Liver (tissue), 9 donors: Measurements from ENCODE around the gene CIB4. TPM values are rescaled to one million over a fixed set of nuclear protein-coding genes. Genes with fewer than 3 reads are reported as not detected.

Experiments
- DNase-seq: peaks from one replicate; pipeline ENCODE4 v3.0.0-alpha.2; 2017; ENCODE audit warnings: low spot score
- H3K27ac ChIP-seq, 2 donors: one replicate each; pipeline ENCODE4 v1.7.0; 2013; ENCODE audit warnings: inconsistent platforms in 2 of 2, low read length in 2 of 2, control low read depth in 1 of 2, low read depth in 1 of 2, mild to moderate bottlenecking in 1 of 2
- H3K27me3 ChIP-seq, 4 donors: one replicate each; pipeline versions ENCODE4 v1.6.1 to v1.7.0; 2013; ENCODE audit warnings: low read length in 3 of 4, inconsistent platforms in 1 of 4, mild to moderate bottlenecking in 1 of 4, moderate library complexity in 1 of 4; ENCODE audit not compliant: control insufficient read depth in 4 of 4, insufficient read depth in 4 of 4
- H3K36me3 ChIP-seq, 4 donors: one replicate each; pipeline versions ENCODE4 v1.6.1 to v1.7.0; 2013; ENCODE audit warnings: low read length in 3 of 4, mild to moderate bottlenecking in 3 of 4, low read depth in 1 of 4, moderate library complexity in 1 of 4; ENCODE audit not compliant: control insufficient read depth in 4 of 4, insufficient read depth in 3 of 4
- H3K4me1 ChIP-seq, 4 donors: one replicate each; pipeline versions ENCODE4 v1.6.1 to v1.7.0; 2013; ENCODE audit warnings: low read length in 3 of 4, mild to moderate bottlenecking in 3 of 4, moderate library complexity in 1 of 4; ENCODE audit not compliant: control insufficient read depth in 4 of 4, insufficient read depth in 4 of 4
- H3K4me3 ChIP-seq, 3 donors: one replicate each; pipeline versions ENCODE4 v1.6.1 to v1.7.0; 2013; ENCODE audit warnings: low read length in 3 of 3, control low read depth in 1 of 3, low read depth in 1 of 3, mild to moderate bottlenecking in 1 of 3
- H3K9ac ChIP-seq, 2 donors: one replicate each; pipeline ENCODE4 v1.7.0; 2013; ENCODE audit warnings: low read length in 2 of 2, mild to moderate bottlenecking in 2 of 2, moderate library complexity in 2 of 2, control low read depth in 1 of 2, low read depth in 1 of 2
- H3K9me3 ChIP-seq, 4 donors: one replicate each; pipeline versions ENCODE4 v1.6.1 to v1.7.0; 2013; ENCODE audit warnings: low read length in 3 of 4; ENCODE audit not compliant: control insufficient read depth in 4 of 4
- EGR1 ChIP-seq, 2 donors: IDR thresholded peaks; 2 replicates each; pipeline ENCODE4 v1.6.1; 2016 to 2018; ENCODE audit warnings: antibody characterized with exemption in 2 of 2, low read depth in 2 of 2
- FOXA1 ChIP-seq: IDR thresholded peaks from 2 replicates; pipeline ENCODE4 v1.6.1; 2016; ENCODE audit warnings: antibody characterized with exemption
- GABPA ChIP-seq, 2 donors: IDR thresholded peaks in 1 of 2; conservative IDR thresholded peaks in 1 of 2; 2 replicates each; pipeline ENCODE4 v1.6.1; 2016; ENCODE audit warnings: antibody characterized with exemption in 2 of 2, mild to moderate bottlenecking in 1 of 2, moderate library complexity in 1 of 2
- HNF4A ChIP-seq, 2 donors: conservative IDR thresholded peaks; 2 replicates each; pipeline ENCODE4 v1.6.1; 2016; ENCODE audit warnings: antibody characterized with exemption in 2 of 2, mild to moderate bottlenecking in 2 of 2
- MAX ChIP-seq: IDR thresholded peaks from 2 replicates; pipeline ENCODE4 v1.6.1; 2016; ENCODE audit warnings: antibody characterized with exemption
- NR2F2 ChIP-seq: IDR thresholded peaks from 2 replicates; pipeline ENCODE4 v1.6.1; 2016; ENCODE audit warnings: antibody characterized with exemption
- REST ChIP-seq: IDR thresholded peaks from 2 replicates; pipeline ENCODE4 v1.6.1; 2016; ENCODE audit warnings: antibody characterized with exemption, mild to moderate bottlenecking
- RXRA ChIP-seq, 2 donors: IDR thresholded peaks; 2 replicates each; pipeline ENCODE4 v1.6.1; 2017 to 2018; ENCODE audit warnings: antibody characterized with exemption in 2 of 2, mild to moderate bottlenecking in 1 of 2
- TAF1 ChIP-seq: conservative IDR thresholded peaks from 2 replicates; pipeline ENCODE4 v1.6.1; 2016; ENCODE audit warnings: antibody characterized with exemption, mild to moderate bottlenecking
- WGBS: extraction: QIAGEN DNeasy Blood & Tissue Kit; methylation state at CpG from one replicate; pipeline ENCODE4 v1.1.7; 2013; 5-methylcytosine and 5-hydroxymethylcytosine counted together
- polyA plus RNA-seq, 2 donors: library from polyadenylated mRNA; stranded (reverse) in 1 of 2; unstranded in 1 of 2; fragments of 200-250 nt in 1 of 2; fragments of >200 nt in 1 of 2; fragmentation: Nextera tagmentation in 1 of 2; extraction: Ambion mirVana in 1 of 2; gene quantifications; one replicate each; pipeline versions ENCODE4 v1.2.1 to v1.2.3, GENCODE V29; 2013 to 2015
- total RNA-seq, 2 donors: library from RNA; depleted of rRNA; stranded (reverse); fragments of >200 nt; gene quantifications; one replicate each; pipeline ENCODE4 v1.2.3, GENCODE V29; 2014
- TF ChIP-seq, protein P1 (sequence below): fragments of 150-350 bp; IDR thresholded peaks from 2 replicates; pipeline ENCODE4 v1.5.1; 2017; ENCODE audit warnings: improper control_type of control experiment, low read depth, low read length; ENCODE audit not compliant: missing input control
- donor health status: healthy.
- donor health status: healthy.
- donor health status: healthy.
- donor health status: healthy.
- donor health status: healthy.

Gene CIB4
- total and polyA plus RNA-seq, 4 donors: not detected

DNA sequence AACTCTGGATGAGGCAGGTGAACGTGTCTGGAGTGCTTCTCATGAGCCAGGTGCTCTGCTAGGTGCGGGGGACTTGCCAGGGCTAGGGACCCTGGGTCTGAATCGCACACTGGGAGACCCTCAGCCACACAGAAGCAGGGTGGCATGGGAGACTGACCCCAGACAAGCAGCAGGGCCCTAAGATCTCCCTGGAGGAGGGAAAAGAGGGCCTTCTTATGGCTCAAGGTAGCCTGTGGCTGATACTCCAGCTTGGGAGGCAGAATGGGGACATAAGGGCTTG, 12.8 kb upstream of the CIB4 start:
- Histone ChIP-seq H3K27me3 (peaks cover 0 to 7% (median 0%) of the 10 kb centered on the region in 4 donors), H3K36me3 (no peaks in the 10 kb centered on the region), H3K4me3 (no peak overlapping the region), H3K4me1 (no peaks in the 10 kb centered on the region), H3K27ac (no peak overlapping the region), H3K9me3 (no peaks in the 10 kb centered on the region), H3K9ac (no peak overlapping the region)
- TF ChIP-seq HNF4A (conservative IDR thresholded peaks at IDR 0.05): no peak
- TF ChIP-seq MAX: no peak
- TF ChIP-seq NR2F2: no peak
- TF ChIP-seq EGR1 (IDR thresholded peaks at IDR 0.05; ENCODE audit: low read depth in 2 of 2): no peak
- no peak for TF ChIP-seq FOXA1
- TF ChIP-seq TAF1: no peak
- WGBS: 80% methylated on average over 3 of the region's 3 CpGs
- DNase-seq: peak; percentile 17

DNA sequence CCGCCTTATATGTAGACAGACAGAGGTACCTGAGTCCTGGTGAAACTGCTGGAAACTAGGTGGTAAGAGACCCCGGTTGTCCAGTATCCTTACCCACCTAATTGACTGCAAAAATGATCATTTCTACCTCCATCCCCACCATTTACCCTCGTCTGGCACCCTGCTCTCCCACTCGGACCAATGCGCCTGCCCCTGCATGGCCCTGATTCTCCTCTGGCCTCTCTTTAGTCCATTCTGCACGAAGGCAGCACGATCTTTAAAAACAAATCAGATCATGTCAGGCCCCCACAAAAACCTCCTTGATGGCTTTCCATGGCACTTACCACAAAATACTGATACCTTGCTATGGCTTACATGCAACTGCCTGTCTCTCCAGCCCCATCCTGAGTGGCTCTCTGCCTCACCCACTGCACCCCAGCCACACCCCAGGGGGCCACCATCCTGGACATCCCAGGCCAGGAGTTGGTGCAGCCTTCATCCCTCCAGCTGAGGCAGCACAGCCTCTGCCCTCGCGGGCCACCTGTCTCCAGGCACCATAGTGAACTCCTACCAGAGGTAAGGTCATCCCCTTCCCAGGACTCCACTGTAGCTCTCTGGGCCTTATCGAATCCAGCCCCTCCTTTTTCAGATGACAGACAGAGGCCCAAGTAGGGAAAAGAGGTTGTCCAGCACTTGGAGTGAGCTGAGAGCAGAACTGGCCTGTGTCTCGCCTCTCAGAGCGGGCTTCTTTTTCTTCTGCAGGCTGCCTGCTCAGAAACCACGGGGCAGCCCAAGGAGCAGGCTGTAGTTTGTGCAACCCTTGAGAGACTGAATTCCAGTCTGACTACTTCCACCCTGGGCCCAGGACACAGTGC, 12.3 kb upstream of the CIB4 start:
- TF ChIP-seq REST (no peak), GABPA (IDR thresholded peaks at IDR 0.05 in 1 of 2, conservative IDR thresholded peaks at IDR 0.05 in 1 of 2) (no peak), EGR1 (IDR thresholded peaks at IDR 0.05; ENCODE audit: low read depth in 2 of 2) (no peak), RXRA (IDR thresholded peaks at IDR 0.05) (no peak), MAX (no peak), HNF4A (conservative IDR thresholded peaks at IDR 0.05) (no peak)
- TF ChIP-seq, protein P1, sequence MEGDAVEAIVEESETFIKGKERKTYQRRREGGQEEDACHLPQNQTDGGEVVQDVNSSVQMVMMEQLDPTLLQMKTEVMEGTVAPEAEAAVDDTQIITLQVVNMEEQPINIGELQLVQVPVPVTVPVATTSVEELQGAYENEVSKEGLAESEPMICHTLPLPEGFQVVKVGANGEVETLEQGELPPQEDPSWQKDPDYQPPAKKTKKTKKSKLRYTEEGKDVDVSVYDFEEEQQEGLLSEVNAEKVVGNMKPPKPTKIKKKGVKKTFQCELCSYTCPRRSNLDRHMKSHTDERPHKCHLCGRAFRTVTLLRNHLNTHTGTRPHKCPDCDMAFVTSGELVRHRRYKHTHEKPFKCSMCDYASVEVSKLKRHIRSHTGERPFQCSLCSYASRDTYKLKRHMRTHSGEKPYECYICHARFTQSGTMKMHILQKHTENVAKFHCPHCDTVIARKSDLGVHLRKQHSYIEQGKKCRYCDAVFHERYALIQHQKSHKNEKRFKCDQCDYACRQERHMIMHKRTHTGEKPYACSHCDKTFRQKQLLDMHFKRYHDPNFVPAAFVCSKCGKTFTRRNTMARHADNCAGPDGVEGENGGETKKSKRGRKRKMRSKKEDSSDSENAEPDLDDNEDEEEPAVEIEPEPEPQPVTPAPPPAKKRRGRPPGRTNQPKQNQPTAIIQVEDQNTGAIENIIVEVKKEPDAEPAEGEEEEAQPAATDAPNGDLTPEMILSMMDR: no peak
- 82% methylated on average over 13 of the region's 13 CpGs for WGBS
- H3K9ac ChIP-seq: no peak overlapping the region

More for the DNA sequence above, 12.3 kb upstream of the CIB4 start:
- H3K9me3 ChIP-seq: no peaks in the 10 kb centered on the region
- H3K27me3 ChIP-seq: peaks cover 0 to 7% (median 0%) of the 10 kb centered on the region in 4 donors
- H3K4me1 ChIP-seq: no peaks in the 10 kb centered on the region
- H3K27ac ChIP-seq: no peak overlapping the region
- no peak overlapping the region for H3K4me3 ChIP-seq
- H3K36me3 ChIP-seq: no peaks in the 10 kb centered on the region
- peak; percentile 26 for DNase-seq
